GM12878 (cell line): ENCODE measurements around the gene TCF7L1. TPM values are rescaled to one million over a fixed set of nuclear protein-coding genes. Genes with fewer than 3 reads are reported as not detected.

Experiments used
- ATAC-seq: fragments of 200-7000 bp; cut with Tn5 transposase; 3 replicates; pipeline ENCODE4 v1.9.1; 2020; ENCODE audit warnings: mild to moderate bottlenecking, moderate library complexity
- BruUV-seq: library from RNA; stranded (reverse); fragments of 400-500 nt; replicated peaks from 2 replicates; lab custom pipeline; 2021; lab: Mats Ljungman, UMichigan
- CTCF ChIA-PET: fragments of 300-600 bp; sonication (Branson Sonifier 250); formaldehyde crosslinking; extraction: SDS; loops from one replicate; lab custom pipeline; 2021; ENCODE audit warnings: inconsistent platforms; lab: Yijun Ruan, JAX
- POLR2A ChIA-PET: fragments of 350-600 bp; formaldehyde crosslinking; extraction: SDS; loops from one replicate; lab custom pipeline; 2021; ENCODE audit warnings: inconsistent platforms; lab: Charles Lee
- RAD21 ChIA-PET: fragments of 300-600 bp; sonication (Branson Sonifier 250); formaldehyde crosslinking; loops from one replicate; lab custom pipeline; 2023; ENCODE audit warnings: antibody characterized with exemption; ENCODE audit not compliant: unreplicated experiment; lab: Charles Lee
- SMC1A ChIA-PET: fragments of 300-600 bp; sonication (Branson Sonifier 250); formaldehyde crosslinking; loops from one replicate; lab custom pipeline; 2023; ENCODE audit not compliant: unreplicated experiment, uncharacterized antibody; lab: Charles Lee
- DNase-seq: peaks from one replicate; pipeline ENCODE4 v3.0.0-alpha.2; 2011; ENCODE audit warnings: low read depth, low spot score
- FAIRE-seq: peaks from 3 replicates; lab custom pipeline; 2011; peaks lifted over from hg19 to GRCh38; lab: Jason Lieb, UNC
- H2AFZ ChIP-seq: 2 replicates; pipeline ENCODE4 v1.6.0; 2011; ENCODE audit warnings: low read depth, low read length, control low read depth; ENCODE audit not compliant: control insufficient read depth
- H3K27ac ChIP-seq: 2 replicates; pipeline ENCODE4 v1.5.1; 2011; ENCODE audit warnings: control low read depth; ENCODE audit not compliant: control insufficient read depth, insufficient read depth
- H3K27me3 ChIP-seq, 2 experiments: replicated peaks in 1 of 2; 2 replicates each; pipeline versions ENCODE4 v1.6.0 to v1.6.1; 2011; ENCODE audit warnings: low read length in 1 of 2; ENCODE audit not compliant: control insufficient read depth in 2 of 2, insufficient read depth in 2 of 2
- H3K36me3 ChIP-seq, 2 experiments: 2 replicates each; pipeline ENCODE4 v1.5.1; 2011; ENCODE audit warnings: low read length in 1 of 2; ENCODE audit not compliant: control insufficient read depth in 2 of 2, insufficient read depth in 2 of 2
- H3K4me1 ChIP-seq: 2 replicates; pipeline ENCODE4 v1.6.1; 2011; ENCODE audit warnings: mild to moderate bottlenecking, low read length, moderate library complexity, mixed read lengths; ENCODE audit not compliant: control insufficient read depth, insufficient read depth
- H3K4me2 ChIP-seq: 2 replicates; pipeline ENCODE4 v1.6.0; 2011; ENCODE audit warnings: control low read depth; ENCODE audit not compliant: control insufficient read depth, insufficient read depth
- H3K4me3 ChIP-seq: fragments of 200-600 bp; sonication (generic); 2 replicates; pipeline ENCODE4 v1.5.1; 2016
- H3K79me2 ChIP-seq: 2 replicates; pipeline ENCODE4 v1.6.0; 2011; ENCODE audit warnings: low read length; ENCODE audit not compliant: control insufficient read depth, insufficient read depth
- H3K9ac ChIP-seq: 2 replicates; pipeline ENCODE4 v1.8.0; 2011; ENCODE audit warnings: low read length, control low read depth, mixed read lengths; ENCODE audit not compliant: control insufficient read depth, insufficient read depth
- H3K9me3 ChIP-seq: replicated peaks from 3 replicates; pipeline ENCODE4 v1.5.1; 2011; ENCODE audit warnings: mild to moderate bottlenecking, low read length; ENCODE audit not compliant: control insufficient read depth, insufficient read depth
- H4K20me1 ChIP-seq: 2 replicates; pipeline ENCODE4 v1.6.0; 2011; ENCODE audit not compliant: control insufficient read depth, insufficient read depth
- BMI1 ChIP-seq: fragments of 450-650 bp; IDR thresholded peaks from 2 replicates; pipeline ENCODE4 v1.6.1; 2016; ENCODE audit warnings: mild to moderate bottlenecking, moderate library complexity, borderline replicate concordance
- CHD2 ChIP-seq: IDR thresholded peaks from 2 replicates; pipeline ENCODE4 v1.6.1; 2011; ENCODE audit warnings: low read depth, low read length, improper control_type of control experiment, borderline replicate concordance
- IKZF1 ChIP-seq: fragments of 450-650 bp; conservative IDR thresholded peaks from 2 replicates; pipeline ENCODE4 v1.6.1; 2017; ENCODE audit warnings: antibody characterized with exemption, mild to moderate bottlenecking
- JUND ChIP-seq: IDR thresholded peaks from 2 replicates; pipeline ENCODE4 v1.6.1; 2012; ENCODE audit warnings: low read depth, mild to moderate bottlenecking, low read length, improper control_type of control experiment, moderate library complexity
- TARDBP ChIP-seq: IDR thresholded peaks from 2 replicates; pipeline ENCODE4 v1.6.1; 2016; ENCODE audit warnings: borderline replicate concordance
- TCF3 ChIP-seq: IDR thresholded peaks from 2 replicates; pipeline ENCODE4 v1.6.1; 2012; ENCODE audit warnings: low read depth, mild to moderate bottlenecking, low read length, borderline replicate concordance; ENCODE audit not compliant: insufficient read depth
- YY1 ChIP-seq: IDR thresholded peaks from 2 replicates; pipeline ENCODE4 v1.6.1; 2011; ENCODE audit warnings: low read depth, mild to moderate bottlenecking, low read length
- WGBS: methylation state at CpG from one replicate; pipeline ENCODE4 v1.1.6; 2016; ENCODE audit warnings: low lambda C conversion rate; ENCODE audit not compliant: insufficient replicate concordance, insufficient coverage; ENCODE audit errors: missing lambda C conversion rate; 5-methylcytosine and 5-hydroxymethylcytosine counted together
- in situ Hi-C: fragments of 300-500 bp; cut with MboI; formaldehyde crosslinking; loops from 9 replicates; pipeline ENCODE4 v1.14.3; 2018; ENCODE audit warnings: mixed read lengths
- intact Hi-C: fragments of 100-400 bp; cut with micrococcal nuclease; formaldehyde crosslinking; loops from one replicate; pipeline ENCODE4 v1.14.2; 2022; ENCODE audit not compliant: unreplicated experiment
- polyA plus RNA-seq, 11 experiments: library from polyadenylated mRNA; depleted of rRNA in 4 of 11; unstranded in 6 of 11; stranded (reverse) in 5 of 11; fragments of >200 nt; fragmentation: Nextera tagmentation in 4 of 11; fragmentation: Illumina TruSeq in 1 of 11; extraction: Ambion mirVana in 4 of 11; extraction: Trizol in 1 of 11; gene quantifications; 1 replicate in 1 of 11; 2 replicates in 10 of 11; pipeline versions ENCODE4 v1.2.1 to v1.2.3, GENCODE V29; 2011 to 2016; ENCODE audit warnings: inconsistent platforms in 2 of 11, missing spikeins in 2 of 11, low read depth in 1 of 11
- total RNA-seq, 4 experiments: library from RNA; depleted of rRNA in 3 of 4; stranded (reverse); fragments of >200 nt in 3 of 4; fragmentation: Illumina TruSeq in 1 of 4; extraction: Trizol in 1 of 4; gene quantifications; 2 replicates each; pipeline versions ENCODE4 v1.2.1 to v1.2.3, GENCODE V29; 2013 to 2021
- TF ChIP-seq, protein P1 (sequence below): fragments of 450-650 bp; IDR thresholded peaks from 2 replicates; pipeline ENCODE4 v1.6.1; 2017; ENCODE audit warnings: mild to moderate bottlenecking, moderate library complexity
- TF ChIP-seq, protein P2 (sequence below): fragments of 450-650 bp; IDR thresholded peaks from 2 replicates; pipeline ENCODE4 v1.6.1; 2017; ENCODE audit warnings: mild to moderate bottlenecking, moderate library complexity

Gene TCF7L1
- total and polyA plus RNA-seq, 10 of the 15 experiments (the other 5 are each of a cell fraction or from before 2014, with no cell fraction given), result 0.03 to 0.11 (median 0.10) TPM; not detected in 7

DNA sequence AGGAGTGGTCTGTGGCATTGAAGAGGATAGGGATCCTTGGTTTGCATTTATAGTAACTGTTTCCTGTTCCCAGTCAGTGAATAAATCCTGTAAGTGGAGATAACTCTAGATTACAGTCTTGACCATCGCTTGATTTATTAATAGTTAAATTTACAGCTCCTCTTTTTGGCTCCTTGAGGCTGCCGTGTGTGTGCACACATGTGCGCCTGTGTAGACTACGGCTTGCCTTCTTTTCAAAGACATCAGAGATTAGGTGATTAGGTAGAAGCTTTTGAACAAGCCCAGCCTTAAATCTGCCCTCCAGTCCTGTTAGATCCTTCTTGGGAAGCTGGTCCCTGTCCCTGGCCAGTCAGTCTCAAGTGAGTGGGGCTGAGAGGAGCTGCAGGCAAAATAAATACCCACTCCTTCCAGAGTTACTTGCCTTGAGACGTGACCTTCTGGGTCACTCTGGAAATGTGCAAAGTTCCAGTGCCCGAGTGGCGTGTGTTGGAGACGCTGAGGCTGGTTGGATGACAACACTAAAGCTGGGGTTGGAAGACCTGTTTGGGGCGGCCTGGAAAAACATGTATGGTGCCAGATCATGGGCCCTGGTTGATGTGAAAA, 32.0 kb downstream of the TCF7L1 start:
- Histone ChIP-seq H3K9me3 (no peaks in the 10 kb centered on the region; the same call in 2 of the 3 replicates), H3K4me1 (no peaks in the 10 kb centered on the region), H2AFZ (no peak overlapping the region), H3K4me3 (no peak overlapping the region), H3K4me2 (no peak overlapping the region), H4K20me1 (no peaks in the 10 kb centered on the region), H3K27ac (no peak overlapping the region), H3K36me3 (no peaks in the 10 kb centered on the region), H3K27me3 (no peaks in the 10 kb centered on the region; a peak in 1 of 4 replicates), H3K9ac (no peak overlapping the region), H3K79me2 (no peaks in the 10 kb centered on the region)
- BruUV-seq, result no TSS peak
- RAD21 ChIA-PET, result no interaction called here
- in situ Hi-C loops (no loop called here), intact Hi-C loops (no loop called here)
- SMC1A ChIA-PET, result interaction anchor here (0.9 kb wide), 1 partner anchor 13 kb away, joined by 3 read pairs; no protein-coding TSS in a partner anchor
- POLR2A ChIA-PET, result no interaction called here
- no peak for TF ChIP-seq BMI1
- TF ChIP-seq, protein P1, sequence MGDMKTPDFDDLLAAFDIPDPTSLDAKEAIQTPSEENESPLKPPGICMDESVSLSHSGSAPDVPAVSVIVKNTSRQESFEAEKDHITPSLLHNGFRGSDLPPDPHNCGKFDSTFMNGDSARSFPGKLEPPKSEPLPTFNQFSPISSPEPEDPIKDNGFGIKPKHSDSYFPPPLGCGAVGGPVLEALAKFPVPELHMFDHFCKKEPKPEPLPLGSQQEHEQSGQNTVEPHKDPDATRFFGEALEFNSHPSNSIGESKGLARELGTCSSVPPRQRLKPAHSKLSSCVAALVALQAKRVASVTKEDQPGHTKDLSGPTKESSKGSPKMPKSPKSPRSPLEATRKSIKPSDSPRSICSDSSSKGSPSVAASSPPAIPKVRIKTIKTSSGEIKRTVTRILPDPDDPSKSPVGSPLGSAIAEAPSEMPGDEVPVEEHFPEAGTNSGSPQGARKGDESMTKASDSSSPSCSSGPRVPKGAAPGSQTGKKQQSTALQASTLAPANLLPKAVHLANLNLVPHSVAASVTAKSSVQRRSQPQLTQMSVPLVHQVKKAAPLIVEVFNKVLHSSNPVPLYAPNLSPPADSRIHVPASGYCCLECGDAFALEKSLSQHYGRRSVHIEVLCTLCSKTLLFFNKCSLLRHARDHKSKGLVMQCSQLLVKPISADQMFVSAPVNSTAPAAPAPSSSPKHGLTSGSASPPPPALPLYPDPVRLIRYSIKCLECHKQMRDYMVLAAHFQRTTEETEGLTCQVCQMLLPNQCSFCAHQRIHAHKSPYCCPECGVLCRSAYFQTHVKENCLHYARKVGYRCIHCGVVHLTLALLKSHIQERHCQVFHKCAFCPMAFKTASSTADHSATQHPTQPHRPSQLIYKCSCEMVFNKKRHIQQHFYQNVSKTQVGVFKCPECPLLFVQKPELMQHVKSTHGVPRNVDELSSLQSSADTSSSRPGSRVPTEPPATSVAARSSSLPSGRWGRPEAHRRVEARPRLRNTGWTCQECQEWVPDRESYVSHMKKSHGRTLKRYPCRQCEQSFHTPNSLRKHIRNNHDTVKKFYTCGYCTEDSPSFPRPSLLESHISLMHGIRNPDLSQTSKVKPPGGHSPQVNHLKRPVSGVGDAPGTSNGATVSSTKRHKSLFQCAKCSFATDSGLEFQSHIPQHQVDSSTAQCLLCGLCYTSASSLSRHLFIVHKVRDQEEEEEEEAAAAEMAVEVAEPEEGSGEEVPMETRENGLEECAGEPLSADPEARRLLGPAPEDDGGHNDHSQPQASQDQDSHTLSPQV, result no peak
- TF ChIP-seq, protein P2, sequence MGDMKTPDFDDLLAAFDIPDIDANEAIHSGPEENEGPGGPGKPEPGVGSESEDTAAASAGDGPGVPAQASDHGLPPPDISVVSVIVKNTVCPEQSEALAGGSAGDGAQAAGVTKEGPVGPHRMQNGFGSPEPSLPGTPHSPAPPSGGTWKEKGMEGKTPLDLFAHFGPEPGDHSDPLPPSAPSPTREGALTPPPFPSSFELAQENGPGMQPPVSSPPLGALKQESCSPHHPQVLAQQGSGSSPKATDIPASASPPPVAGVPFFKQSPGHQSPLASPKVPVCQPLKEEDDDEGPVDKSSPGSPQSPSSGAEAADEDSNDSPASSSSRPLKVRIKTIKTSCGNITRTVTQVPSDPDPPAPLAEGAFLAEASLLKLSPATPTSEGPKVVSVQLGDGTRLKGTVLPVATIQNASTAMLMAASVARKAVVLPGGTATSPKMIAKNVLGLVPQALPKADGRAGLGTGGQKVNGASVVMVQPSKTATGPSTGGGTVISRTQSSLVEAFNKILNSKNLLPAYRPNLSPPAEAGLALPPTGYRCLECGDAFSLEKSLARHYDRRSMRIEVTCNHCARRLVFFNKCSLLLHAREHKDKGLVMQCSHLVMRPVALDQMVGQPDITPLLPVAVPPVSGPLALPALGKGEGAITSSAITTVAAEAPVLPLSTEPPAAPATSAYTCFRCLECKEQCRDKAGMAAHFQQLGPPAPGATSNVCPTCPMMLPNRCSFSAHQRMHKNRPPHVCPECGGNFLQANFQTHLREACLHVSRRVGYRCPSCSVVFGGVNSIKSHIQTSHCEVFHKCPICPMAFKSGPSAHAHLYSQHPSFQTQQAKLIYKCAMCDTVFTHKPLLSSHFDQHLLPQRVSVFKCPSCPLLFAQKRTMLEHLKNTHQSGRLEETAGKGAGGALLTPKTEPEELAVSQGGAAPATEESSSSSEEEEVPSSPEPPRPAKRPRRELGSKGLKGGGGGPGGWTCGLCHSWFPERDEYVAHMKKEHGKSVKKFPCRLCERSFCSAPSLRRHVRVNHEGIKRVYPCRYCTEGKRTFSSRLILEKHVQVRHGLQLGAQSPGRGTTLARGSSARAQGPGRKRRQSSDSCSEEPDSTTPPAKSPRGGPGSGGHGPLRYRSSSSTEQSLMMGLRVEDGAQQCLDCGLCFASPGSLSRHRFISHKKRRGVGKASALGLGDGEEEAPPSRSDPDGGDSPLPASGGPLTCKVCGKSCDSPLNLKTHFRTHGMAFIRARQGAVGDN, result no peak
- TF ChIP-seq YY1, result no peak
- no peak for TF ChIP-seq CHD2
- no peak for TF ChIP-seq TARDBP
- no peak for TF ChIP-seq IKZF1
- TF ChIP-seq TCF3, result no peak
- no peak for TF ChIP-seq JUND
- ATAC-seq (no peak), FAIRE-seq (no peak), DNase-seq (no peak)
- CTCF ChIA-PET, result interaction anchor here (1.1 kb wide), 1 partner anchor 20 kb away, joined by 3 read pairs; no protein-coding TSS in a partner anchor
- 31% methylated on average over 9 of the region's 9 CpGs for WGBS
